Ovary (tissue), 3 donors: ENCODE results near the gene SLC44A1.

ENCODE experiments used
- CTCF ChIP-seq, 3 donors: fragments of 450-650 bp in 2 of 3; fragments of 200-600 bp in 1 of 3; IDR thresholded peaks; one replicate each; pipeline versions ENCODE4 v1.5.1 to v1.8.0; 2016 to 2022; ENCODE audit warnings: antibody characterized with exemption in 3 of 3, mild to moderate bottlenecking in 1 of 3
- POLR2A ChIP-seq: fragments of 450-650 bp; IDR thresholded peaks from one replicate; pipeline ENCODE4 v1.6.1; 2017; ENCODE audit warnings: antibody characterized with exemption, mild to moderate bottlenecking, moderate library complexity
- donor health status: DM: no; HTN: no; CAD: no.

GRCh38 chr9:105316703-105317102, 72.3 kb downstream of the SLC44A1 start:
- TF ChIP-seq CTCF (IDR thresholded peaks at IDR 0.05) (no peak), POLR2A (no peak)
